Stimulated activated CD4-positive, alpha-beta T cell treated with anti-CD3 and anti-CD28 coated beads, TNF-alpha, amount 100 ng/mL, for 4 hours (primary cell): Measurements from ENCODE around the gene PLCH1.

ENCODE experiments used
- DNase-seq, 3 experiments: peaks; one replicate each; pipeline ENCODE4 v3.0.0-alpha.2; 2020; ENCODE audit warnings: low read depth in 3 of 3

PLCH1 gene

GRCh38 chr3:155462672-155463071, 282.2 kb downstream of the PLCH1 start:
- DNase-seq: no peak

GRCh38 chr3:155457591-155457990, 287.3 kb downstream of the PLCH1 start:
- no peak for DNase-seq

GRCh38 chr3:155455765-155456164, 289.1 kb downstream of the PLCH1 start:
- no peak for DNase-seq

GRCh38 chr3:155453512-155453911, 291.4 kb downstream of the PLCH1 start:
- no peak for DNase-seq

GRCh38 chr3:155449613-155450267, 295.1 kb downstream of the PLCH1 start:
- no peak for DNase-seq

- DNase-seq: no peak
Measured at GRCh38 chr3:155448531-155448930, 296.3 kb downstream of the PLCH1 start.

- DNase-seq: no peak
Measured at GRCh38 chr3:155446366-155446765, 298.5 kb downstream of the PLCH1 start.

GRCh38 chr3:155444771-155445170, 300.1 kb downstream of the PLCH1 start:
- DNase-seq: no peak

GRCh38 chr3:155443815-155444214, 301.1 kb downstream of the PLCH1 start:
- no peak for DNase-seq

- no peak for DNase-seq
Measured at GRCh38 chr3:155442072-155442471, 302.8 kb downstream of the PLCH1 start.

- no peak for DNase-seq
Measured at GRCh38 chr3:155441506-155441905, 303.4 kb downstream of the PLCH1 start.

GRCh38 chr3:155441026-155441425, 303.8 kb downstream of the PLCH1 start:
- no peak for DNase-seq

GRCh38 chr3:155435821-155436220, 309.1 kb downstream of the PLCH1 start:
- no peak for DNase-seq

- no peak for DNase-seq
Measured at GRCh38 chr3:155431856-155432570, 312.9 kb downstream of the PLCH1 start.

- DNase-seq: no peak
Measured at GRCh38 chr3:155428563-155428962, 316.3 kb downstream of the PLCH1 start.

- DNase-seq: no peak
Measured at GRCh38 chr3:155426524-155427230, 318.2 kb downstream of the PLCH1 start.

GRCh38 chr3:155425396-155425795, 319.5 kb downstream of the PLCH1 start:
- DNase-seq: no peak

GRCh38 chr3:155424323-155424710, 320.6 kb downstream of the PLCH1 start:
- no peak for DNase-seq

- no peak for DNase-seq
Measured at GRCh38 chr3:155423526-155424322, 321.1 kb downstream of the PLCH1 start.

- DNase-seq: no peak
Measured at GRCh38 chr3:155420881-155421486, 323.9 kb downstream of the PLCH1 start.

GRCh38 chr3:155420406-155420805, 324.5 kb downstream of the PLCH1 start:
- no peak for DNase-seq

- no peak for DNase-seq
Measured at GRCh38 chr3:155418407-155418806, 326.5 kb downstream of the PLCH1 start.
